Cerebellar cortex (tissue), 1 donor: ENCODE data around the gene PHF2.
A peak's percentile ranks its signal among the peaks of the same experiment; 100 is the strongest.

Source experiments
- DNase-seq: peaks from one replicate; pipeline ENCODE4 v3.0.0-alpha.2; 2015; ENCODE audit warnings: low spot score

PHF2 gene

DNA sequence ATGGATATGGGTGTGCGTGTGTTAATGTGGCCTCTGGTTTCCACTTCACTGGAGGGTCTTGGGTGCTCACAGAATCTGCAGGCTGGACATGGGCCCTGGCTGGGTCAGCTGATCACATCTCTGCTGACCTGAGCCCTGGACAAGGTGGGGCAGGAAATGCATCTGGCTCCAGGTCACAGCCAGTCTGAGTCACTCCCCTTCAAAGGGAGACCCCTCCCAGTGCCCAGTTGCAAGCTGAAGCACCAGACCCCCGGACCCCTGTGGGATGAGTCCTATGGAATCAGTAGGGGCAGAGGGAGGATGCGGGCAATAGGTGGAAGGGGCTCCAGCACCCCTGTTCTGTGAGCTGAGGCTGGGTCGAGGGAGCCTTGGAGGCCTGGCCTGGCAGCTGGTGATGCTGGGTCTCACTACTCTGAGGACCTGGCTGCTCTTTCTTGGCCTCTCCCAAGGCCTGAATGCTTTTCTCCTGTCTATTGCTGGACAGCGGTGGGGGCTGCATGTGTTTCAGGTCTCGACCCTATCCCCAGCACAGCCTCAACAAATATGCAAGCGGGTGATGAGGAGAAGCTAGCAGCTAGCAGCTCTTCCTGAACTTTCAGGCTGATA, 54.5 kb downstream of the PHF2 start:
- DNase-seq = no peak

DNA sequence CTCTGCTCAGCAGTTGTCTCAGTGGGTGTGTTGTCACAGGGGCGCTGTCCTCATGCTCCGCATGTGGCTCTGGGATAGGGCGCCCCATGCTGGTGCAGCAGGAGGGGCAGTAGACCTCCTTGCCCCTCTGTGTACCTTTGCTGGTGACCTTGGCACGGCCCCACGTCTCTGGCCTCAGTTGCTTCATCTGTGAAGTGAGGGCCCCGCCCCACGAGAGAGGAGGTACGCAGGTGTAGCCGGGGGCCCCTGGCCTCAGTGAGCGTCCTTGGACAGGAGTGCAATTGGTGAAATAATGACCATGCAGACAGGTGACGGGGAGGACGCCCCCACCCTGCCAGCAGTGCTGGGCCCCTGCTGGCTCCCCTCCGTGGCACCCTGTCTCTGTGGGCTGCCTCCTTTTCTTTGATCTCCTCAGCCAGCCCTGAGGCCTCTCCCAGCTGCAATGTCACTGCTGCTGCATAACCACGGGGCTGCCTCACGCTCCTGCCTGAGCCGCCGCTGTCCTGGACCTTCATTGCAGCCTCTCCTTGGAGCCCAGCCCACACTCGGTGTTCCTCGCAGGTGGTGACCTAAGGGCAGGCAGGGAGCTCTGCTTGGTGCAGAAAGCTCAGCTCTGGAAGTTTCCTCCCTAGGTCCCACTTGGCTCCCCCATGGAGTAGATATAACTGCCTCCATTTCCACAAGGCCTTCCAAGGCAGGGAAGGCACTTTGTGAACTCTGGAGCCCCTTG, 57.3 kb downstream of the PHF2 start:
- DNase-seq = no peak

DNA sequence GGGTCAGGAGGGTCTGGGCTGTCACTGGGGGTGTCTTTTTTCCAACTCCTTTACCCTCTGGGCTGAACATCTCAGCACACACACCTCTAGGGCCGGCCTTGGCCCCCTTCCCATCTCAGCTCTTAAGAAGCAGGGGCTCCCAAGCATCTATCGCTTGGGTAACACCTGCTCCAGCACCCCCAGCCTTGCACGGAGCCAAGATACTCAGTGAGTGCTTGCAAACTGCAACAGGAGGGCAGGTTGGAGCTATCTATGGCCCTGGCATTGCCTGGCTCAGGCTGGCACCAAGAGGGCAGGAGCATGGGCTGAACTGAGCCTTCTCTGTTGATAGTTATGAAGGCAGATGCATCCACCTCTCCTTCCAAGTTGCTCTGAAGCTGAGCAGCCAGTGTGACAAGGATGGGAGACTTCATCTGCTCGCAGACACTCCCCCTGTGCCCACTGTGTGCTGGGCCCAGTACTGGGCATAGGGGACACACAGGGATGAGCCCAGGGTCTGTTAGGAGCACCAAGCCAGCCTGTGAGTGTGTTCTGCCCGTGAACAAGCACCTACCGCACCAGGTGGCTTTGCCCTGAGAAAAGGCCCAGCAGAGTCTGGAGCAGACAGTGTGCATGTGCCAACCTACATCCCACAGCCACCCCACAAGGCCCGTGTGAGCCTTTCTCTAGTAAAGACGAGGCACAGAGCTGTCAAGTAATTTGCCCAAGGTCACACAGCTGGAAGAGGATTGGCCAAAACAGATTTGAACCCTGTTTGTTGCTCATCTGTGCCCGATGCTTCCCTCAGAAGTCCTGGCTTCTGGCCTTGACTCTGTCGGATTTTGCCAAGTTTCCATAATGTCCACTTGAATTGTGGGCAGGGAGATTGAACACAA, 58.2 kb downstream of the PHF2 start:
- peak; percentile 52 for DNase-seq

DNA sequence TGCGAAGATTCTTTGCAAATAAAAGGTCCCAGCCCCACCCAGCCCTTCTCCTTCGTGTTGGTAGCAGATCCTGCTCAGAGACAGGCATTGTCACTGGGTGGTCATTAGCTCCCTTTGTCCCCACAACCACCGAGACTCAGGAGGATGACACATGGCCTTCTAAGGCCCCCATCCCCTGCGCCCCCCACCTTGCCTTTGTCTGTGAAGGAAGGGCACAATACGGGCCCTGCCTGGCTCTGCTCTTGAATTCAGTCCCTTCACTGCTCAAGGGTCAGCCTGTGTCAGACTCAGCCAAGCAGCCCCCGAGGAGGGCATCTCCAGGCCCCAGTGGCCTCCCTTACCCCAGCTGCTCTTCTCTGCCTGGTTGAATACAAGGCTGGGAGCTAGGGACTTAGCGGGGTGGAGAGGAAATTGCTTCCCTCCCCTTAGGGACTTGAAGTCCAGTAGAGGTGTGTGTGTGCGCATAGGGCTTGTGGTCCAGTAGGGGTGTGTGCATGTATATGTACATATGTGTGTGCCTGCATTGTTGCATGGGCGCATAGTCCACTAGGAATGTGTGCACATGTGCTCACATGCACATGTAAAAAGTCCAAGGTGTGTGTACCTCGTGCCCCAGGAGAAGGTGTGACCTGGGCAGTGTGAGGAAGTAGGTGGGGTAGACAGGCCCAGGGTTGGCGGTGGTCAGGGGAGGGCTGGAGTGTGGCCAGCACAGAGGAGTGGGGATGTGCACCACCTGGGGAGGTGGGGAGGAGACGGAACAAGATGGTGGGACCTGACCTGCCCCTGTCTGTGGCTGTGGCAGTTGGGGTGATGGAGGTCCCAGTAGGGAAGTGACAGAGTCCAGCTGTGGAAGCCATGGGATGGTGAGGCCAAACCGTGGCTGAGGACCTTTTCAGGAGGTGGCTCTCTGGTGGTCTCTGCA, 59.1 kb downstream of the PHF2 start:
- DNase-seq = no peak

DNA sequence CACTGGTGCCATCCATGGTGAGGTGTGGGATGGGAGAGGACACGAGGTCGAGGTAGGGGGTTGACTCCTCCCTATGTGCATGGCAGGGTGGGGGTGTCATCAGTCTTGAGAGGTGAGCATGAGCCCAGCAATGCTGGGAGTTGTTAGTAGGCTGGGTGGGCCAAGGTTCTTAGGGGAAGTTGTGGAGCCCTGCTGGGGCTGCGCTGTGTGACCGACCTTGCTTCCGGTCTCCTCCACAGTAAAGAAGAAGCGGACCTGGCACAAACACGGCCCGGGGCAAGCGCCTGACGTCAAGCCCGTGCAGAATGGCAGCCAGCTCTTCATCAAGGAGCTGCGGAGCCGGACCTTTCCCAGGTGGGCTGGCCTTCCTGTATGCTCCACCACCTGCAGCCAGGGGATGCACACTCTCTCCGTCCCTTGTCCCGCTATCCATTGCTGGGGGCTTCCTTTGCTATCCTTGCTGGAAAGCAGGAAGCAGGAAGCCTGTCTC, 59.8 kb downstream of the PHF2 start:
- DNase-seq = no peak

DNA sequence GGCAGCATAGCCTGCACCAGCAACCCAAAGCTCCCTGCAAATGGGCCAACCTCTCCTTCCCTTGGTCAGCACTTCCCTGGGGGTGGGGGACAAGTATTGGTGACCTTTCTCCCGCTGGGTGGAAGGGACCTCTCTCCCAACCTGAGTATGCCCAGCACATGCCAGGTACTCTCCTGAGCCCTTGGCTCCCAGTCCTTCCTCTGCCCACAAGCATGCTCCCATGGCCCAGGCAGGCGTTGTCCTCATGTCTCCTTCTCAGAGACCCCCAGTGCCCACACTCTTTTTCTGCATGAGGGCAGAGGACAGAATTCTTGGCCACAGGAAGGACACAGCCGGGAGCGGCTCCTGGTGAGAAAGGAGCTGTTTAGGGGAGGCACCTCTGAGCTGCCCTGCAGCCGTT, 60.3 kb downstream of the PHF2 start:
- no peak for DNase-seq

DNA sequence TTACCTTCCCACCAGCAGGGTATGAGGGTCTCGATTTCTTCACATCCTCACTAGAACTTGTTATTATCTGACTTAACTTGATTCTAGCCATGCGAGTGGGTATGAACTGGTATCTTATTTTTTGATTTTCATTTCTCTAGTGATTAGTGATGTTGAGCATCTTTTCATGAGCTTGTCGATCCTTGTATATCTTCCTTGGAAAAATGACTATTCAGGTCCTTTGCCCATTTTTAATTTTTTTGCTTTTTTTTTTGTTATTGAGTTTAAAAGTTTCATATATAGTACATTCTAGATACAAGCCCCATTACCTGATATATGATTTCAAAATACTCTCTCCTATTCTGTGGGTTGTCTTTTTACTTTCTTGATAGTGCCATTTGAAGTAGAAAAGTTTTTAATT, 61.5 kb downstream of the PHF2 start:
- no peak for DNase-seq

DNA sequence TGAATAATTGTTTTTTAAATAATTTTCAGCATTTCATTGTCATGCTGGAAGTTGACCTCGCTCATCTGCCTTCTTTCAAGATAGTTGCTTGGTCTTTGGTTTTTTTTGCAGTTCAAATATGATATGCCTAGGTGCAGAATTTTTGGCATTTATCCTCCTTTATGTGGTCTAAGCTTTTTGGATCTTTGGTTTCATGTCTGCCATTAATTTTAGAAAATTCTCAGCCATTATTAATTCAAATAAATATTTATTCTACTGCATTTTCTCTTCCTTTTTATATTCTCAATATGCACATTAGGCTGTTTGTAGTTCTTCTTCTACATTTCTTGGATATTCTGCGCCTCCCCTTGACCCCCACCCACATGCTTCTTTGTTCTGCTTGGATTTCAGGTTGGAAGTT, 63.6 kb downstream of the PHF2 start:
- no peak for DNase-seq

DNA sequence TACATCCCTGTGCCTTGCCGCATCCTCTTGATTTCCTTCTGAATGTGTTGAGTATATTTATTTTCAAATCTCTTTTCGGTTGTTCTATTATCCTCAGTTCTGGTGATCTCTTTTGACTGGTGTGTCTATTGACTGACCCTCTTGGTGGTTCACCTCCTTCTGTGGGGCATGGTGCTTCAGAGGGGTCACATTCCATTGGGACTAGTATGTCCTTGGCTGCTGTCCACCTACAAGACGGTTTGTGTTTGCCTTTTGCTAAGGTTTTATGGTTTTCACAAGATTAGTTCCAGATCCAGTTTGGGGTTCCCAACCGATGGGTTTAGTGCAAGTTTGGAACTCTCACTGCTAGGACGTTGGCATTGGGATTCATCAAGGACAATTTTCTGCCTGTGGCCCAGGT, 66.6 kb downstream of the PHF2 start:
- no peak for DNase-seq

DNA sequence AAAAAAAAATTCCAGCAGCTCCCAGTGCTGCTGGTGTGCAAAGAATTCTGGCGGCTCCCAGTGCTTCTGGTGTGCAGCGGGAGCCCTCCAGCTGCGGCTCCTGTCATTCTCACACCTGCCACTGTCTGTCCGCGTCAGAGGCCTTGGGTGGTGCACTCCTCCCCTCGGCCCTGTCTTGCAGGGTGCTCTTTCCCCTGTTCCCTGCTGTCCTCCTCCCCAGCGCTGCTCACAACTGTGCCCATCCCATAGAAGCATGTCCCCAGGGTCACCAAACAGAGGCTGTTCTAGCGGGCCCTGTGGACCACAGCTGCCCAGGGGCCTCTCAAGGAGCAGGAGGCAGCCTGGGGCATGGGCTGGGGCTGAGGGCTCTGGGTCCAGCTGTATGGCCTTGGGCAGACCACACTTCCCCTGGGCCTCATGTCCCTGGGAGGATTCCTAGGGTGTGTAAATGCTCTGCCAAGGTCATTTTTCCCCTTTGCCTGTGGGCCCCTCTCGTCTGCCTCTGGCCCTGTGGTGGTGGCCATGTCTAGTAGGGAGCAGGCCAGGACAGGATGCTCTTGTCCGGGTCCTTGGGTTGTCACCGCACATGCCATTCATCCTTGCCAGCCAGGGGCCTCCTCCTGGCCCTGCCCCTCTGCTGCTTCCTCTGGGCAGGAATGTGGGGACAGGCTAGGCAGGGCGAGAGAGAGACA, 68.2 kb downstream of the PHF2 start:
- DNase-seq = no peak

DNA sequence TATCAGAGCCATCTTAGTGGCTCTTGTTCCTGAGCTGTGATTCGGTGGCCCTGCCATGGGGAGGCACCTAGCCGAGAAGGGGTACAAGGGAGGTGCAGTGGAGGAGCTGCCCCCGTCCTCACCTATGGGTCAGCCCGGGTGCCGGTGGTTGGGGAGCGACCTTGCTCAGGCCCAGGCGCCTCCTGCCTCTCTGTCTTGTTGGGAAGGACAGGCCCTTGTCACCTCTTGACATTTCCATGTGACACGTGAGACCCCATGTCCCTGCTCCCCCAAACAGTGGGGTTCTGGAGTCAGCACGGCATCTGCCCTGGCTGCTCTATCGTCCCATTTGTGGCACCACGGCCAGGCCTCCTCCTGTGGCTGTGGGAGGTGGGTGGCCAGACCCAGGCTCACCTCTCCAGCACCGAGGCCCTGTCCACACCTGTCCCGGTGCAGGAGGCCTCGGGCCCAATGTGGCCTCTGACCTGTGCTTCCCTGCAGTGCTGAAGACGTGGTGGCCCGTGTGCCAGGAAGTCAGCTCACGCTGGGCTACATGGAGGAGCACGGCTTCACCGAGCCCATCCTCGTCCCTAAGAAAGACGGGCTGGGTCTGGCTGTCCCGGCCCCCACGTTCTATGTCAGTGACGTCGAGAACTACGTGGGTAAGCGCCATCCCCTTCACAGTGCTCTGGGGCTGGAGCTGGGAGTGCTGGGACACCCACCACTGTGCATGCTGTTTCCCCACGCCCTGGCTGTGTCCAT, 68.9 kb downstream of the PHF2 start:
- DNase-seq = no peak

DNA sequence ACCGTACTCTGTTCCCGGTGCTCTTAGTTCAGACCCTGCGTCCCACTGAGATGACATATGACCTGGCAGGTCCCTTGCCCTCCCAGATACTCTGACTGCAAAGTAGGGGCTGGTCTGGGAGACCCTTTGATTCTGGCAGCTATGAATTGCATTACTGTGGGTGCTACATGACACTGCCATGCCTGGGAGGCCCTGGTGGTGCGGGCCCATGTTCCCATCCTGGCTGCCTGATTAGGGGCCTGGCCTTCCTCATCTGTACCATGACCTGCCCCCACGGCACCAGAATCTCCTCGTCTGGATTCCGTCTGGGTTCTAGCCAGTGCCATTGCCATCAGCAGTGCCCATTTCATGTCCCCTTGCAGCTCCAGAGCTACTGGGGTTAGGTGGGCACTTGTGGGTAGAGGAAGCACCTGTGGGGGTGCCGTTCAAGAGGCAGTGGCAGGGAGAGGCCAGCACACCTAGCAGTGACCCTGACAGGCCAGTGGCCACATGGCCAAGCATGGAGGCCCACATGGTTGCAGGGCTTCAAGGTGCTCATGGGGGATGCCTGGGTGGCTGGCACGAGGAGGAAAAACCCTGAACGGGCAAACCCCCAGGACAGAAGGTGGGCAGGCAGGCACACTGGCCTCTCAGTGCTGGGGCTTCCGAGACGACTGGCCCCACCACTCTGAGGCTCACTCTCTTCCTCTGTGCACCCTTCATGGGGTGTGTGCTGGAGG, 69.7 kb downstream of the PHF2 start:
- DNase-seq = no peak

DNA sequence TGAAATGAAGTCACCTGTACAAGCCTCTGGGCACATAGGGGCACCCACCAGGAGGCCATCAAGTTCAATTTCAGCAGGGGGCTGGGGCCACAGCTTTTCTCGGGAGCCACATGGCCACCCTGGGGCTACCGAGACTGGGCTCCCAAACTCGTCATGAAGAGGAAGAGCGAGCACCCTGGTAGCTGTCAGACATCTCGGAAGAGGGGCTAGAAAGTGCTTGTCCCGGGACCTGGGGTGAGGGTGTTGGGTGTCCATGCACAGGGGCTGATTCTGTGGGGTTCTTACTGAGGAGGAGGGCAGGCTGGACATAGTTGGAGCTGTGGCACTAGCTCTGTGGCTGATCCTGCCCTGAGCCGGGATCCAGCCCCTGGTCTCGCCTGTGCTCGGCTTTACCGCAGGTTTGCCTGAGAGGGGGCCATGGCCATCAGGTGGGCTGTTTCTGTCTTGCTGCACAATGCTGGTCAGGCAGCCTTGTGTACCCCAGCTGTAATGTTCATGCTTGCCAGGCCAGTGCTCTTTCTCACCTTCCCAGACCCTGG, 70.3 kb downstream of the PHF2 start:
- DNase-seq = no peak

DNA sequence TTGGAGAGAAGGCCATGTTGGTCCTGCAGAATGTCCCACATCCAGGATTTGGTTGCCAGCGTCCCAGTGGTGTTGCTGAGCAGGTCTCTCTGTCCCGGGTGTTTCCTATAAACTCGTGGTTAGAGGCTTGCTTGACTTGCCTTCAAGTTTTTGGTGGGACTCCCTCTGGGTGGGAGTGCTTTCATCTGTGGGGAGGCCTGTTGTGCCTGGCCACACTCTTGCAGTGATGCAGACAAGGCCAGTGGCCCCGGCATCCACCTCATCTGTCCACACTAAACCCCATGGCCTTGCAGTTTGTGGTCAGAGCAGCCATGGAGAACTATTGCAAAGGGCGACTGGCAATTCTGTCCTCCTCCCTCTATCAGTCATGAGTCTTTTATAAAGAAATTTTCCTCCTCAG, 71.8 kb downstream of the PHF2 start:
- no peak for DNase-seq

DNA sequence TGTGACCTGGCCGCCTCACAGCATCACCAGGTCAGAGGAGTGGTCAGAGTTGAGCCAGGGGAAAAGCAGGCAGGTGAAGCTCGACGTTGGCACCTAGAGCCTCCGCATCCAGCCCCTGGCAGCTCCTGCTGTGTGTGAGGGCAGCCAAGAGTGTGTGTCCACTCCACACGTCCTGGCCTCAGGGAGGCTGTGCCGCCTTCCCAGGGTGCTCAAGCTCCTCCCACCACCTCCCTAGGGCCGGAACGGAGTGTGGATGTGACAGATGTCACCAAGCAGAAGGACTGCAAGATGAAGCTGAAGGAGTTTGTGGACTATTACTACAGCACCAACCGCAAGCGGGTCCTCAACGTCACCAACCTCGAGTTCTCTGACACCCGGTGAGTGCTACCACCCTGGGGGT, 72.5 kb downstream of the PHF2 start:
- DNase-seq = no peak

DNA sequence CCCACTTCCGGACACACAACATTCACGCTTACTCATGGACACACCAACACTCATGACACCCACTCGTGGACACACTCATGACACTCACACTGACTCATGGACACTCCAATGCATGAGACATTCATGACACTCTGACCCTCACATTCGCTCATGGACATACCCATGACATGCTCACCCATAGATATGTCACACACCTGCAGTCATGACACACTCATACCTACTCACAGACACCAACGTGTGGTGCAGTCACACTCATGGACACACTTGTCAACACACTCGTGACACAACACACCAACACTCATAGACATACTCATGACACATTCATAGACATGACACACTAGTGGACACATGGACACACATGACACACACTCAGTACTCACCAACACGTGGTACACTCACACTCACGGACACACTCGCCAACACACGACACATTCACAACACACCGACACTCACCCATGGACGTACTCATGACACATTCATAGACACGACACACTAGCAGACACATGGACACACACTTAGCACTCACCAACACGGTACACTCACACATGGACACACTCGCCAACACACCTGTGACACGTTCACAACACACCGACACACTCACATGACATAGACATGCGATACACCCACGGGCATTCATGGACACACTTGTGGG, 73.4 kb downstream of the PHF2 start:
- no peak for DNase-seq

DNA sequence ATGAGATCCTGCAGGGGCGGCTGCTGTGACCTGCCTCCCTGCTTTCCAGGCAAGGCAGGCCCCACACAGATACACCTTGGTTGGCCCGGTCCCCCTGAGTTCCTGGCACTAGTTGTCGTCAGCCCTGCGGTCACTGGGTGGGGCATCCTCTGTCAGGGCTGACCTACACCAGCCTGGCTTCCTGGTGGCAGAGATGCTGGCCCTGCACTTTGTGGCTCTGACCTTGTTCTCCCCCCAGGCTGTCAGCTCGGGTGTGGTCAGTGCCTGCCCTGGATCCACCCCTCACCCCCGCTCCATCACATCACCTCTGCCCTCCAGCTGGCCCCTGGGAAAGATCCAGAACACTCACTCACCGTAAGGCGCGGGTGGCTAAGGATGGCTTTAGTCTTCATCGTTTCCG, 74.1 kb downstream of the PHF2 start:
- no peak for DNase-seq

DNA sequence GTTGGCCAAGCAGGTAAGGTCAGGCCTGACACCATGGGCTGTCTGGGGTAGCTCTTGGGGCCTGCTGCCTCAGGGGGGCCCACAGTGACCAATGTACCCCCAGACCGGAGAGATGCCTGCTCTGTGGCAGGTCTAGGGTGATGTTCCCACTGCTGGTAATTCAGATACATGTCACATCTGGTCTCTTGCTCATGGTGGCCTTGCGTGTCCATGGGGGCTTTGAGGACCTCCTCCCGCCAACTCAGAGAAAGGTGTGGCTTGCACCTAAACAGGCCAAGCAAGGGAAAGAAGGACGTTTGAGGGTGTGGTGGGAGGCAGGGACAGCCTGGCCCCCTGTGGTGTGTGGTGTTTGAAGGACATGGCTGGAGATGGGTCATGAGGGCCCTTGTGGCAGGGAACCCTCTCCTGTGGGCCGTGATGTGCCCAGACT, 75.2 kb downstream of the PHF2 start:
- no peak for DNase-seq
